CD8-positive, alpha-beta memory T cell (primary cell): Measurements from ENCODE around the gene TPRG1L. TPM values are rescaled to one million over a fixed set of nuclear protein-coding genes. Genes with fewer than 3 reads are reported as not detected.
"Not testable (repeated sequence)": the region's sequence is repeated elsewhere in the genome, so short reads cannot be mapped to it uniquely, and the experiment has no call there.

Experiments
- CTCF ChIA-PET: fragments of 350-600 bp; sonication (Branson Sonifier 250); formaldehyde crosslinking; loops from one replicate; lab custom pipeline; 2021; ENCODE audit warnings: antibody characterized with exemption; lab: Charles Lee
- POLR2A ChIA-PET: fragments of 350-600 bp; sonication (Branson Sonifier 250); formaldehyde crosslinking; loops from one replicate; lab custom pipeline; 2021; ENCODE audit warnings: antibody characterized with exemption; lab: Charles Lee
- DNase-seq, 5 donors: peaks; one replicate each; pipeline versions ENCODE4 v3.0.0 to v3.0.0-alpha.2; 2020 to 2022; ENCODE audit warnings: mixed read lengths in 1 of 5
- H3K27ac ChIP-seq: one replicate; pipeline ENCODE4 v1.7.0; 2013; ENCODE audit warnings: low read depth, mild to moderate bottlenecking, low read length, moderate library complexity
- H3K27me3 ChIP-seq: 2 replicates; pipeline ENCODE4 v1.7.0; 2013; ENCODE audit warnings: low read length, mild to moderate bottlenecking; ENCODE audit not compliant: insufficient read depth, poor library complexity, severe bottlenecking
- H3K36me3 ChIP-seq: 2 replicates; pipeline ENCODE4 v1.7.0; 2013; ENCODE audit warnings: mild to moderate bottlenecking, low read length, moderate library complexity; ENCODE audit not compliant: insufficient read depth
- H3K4me1 ChIP-seq: 2 replicates; pipeline ENCODE4 v1.7.0; 2013; ENCODE audit warnings: mild to moderate bottlenecking, low read length, moderate library complexity; ENCODE audit not compliant: insufficient read depth
- H3K4me3 ChIP-seq: 2 replicates; pipeline ENCODE4 v1.7.0; 2013; ENCODE audit warnings: mild to moderate bottlenecking, low read length
- H3K9me3 ChIP-seq: 2 replicates; pipeline ENCODE4 v1.7.0; 2013; ENCODE audit warnings: mild to moderate bottlenecking, low read length
- H3K27ac Mint-ChIP-seq, 8 donors: one replicate each; pipeline ENCODE4 v1.8.0; 2020 to 2021; ENCODE audit warnings: mixed read lengths in 8 of 8, mild to moderate bottlenecking in 6 of 8, inconsistent platforms in 3 of 8, moderate library complexity in 3 of 8
- H3K27me3 Mint-ChIP-seq, 2 donors: one replicate each; pipeline ENCODE4 v1.8.0; 2020 to 2021; ENCODE audit warnings: mixed read lengths in 2 of 2, mild to moderate bottlenecking in 1 of 2, moderate library complexity in 1 of 2
- H3K36me3 Mint-ChIP-seq, 3 donors: one replicate each; pipeline ENCODE4 v1.8.0; 2020 to 2021; ENCODE audit warnings: mixed read lengths in 3 of 3, inconsistent platforms in 1 of 3, mild to moderate bottlenecking in 1 of 3
- H3K4me1 Mint-ChIP-seq, 3 donors: one replicate each; pipeline ENCODE4 v1.8.0; 2020 to 2021; ENCODE audit warnings: mixed read lengths in 3 of 3, inconsistent platforms in 1 of 3, mild to moderate bottlenecking in 1 of 3
- H3K4me3 Mint-ChIP-seq, 7 donors: one replicate each; pipeline ENCODE4 v1.8.0; 2020 to 2021; ENCODE audit warnings: mixed read lengths in 7 of 7, mild to moderate bottlenecking in 6 of 7, moderate library complexity in 4 of 7, inconsistent platforms in 2 of 7
- H3K9me3 Mint-ChIP-seq, 5 donors: one replicate each; pipeline ENCODE4 v1.8.0; 2020 to 2022; ENCODE audit warnings: mixed read lengths in 5 of 5, mild to moderate bottlenecking in 3 of 5, moderate library complexity in 2 of 5, inconsistent platforms in 1 of 5
- polyA plus RNA-seq: library from polyadenylated mRNA; unstranded; fragments of 300-500 nt; fragmentation: Illumina TruSeq; gene quantifications from one replicate; pipeline ENCODE4 v1.2.3, GENCODE V29; 2021
- total RNA-seq, 2 experiments: library from RNA; stranded (reverse); gene quantifications; one replicate each; pipeline ENCODE4 v1.2.3, GENCODE V29; 2021

TPRG1L gene
- total RNA-seq (10 to 100 TPM; 18.9 to 21.1 TPM), polyA plus RNA-seq (47.7 TPM)

DNA sequence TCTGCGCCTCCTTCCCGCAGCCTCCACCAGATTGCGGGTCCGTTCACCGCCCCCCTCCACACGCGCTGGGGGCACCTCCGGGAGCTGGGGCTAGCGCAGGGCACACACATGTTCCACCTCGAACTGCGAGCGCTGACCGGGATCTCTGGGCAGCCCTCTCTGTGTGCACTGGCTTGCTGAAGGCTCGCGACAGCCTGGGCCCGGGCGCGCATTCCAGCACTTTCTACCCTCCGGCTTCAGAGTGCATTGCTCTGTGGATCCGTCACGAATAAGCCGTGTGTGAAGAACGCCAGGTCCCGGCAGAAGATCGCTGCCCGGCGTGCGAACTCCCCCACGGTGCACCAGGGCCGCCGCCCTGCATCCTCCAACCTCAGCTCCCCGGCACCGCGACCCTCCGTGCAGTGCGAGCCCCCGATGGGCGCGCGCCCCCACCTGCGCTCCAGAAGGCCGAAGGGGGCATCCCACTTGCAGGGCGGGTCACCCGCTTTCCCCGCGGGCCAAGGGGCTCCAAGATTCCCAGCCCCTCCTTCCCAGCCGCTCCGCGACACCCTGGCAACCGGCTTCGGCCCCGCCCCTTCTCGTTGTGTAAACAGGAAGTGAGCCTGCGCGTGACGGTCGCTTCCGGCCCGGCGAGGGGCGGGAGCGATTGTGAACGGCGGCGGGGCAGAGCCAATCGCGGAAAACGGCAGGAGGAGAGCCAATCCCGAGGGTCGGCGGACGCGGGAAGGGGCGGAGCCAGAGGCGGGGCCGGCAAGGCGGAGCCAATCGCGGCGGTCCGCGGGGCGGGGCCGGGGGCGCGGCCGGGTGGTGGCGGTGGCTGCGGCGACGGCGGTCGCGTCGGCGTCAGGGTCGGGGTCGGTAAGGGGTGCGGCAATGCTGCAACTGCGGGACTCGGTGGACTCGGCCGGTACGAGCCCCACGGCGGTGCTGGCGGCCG, at the start of gene TPRG1L:
Gene TPRG1L (plus strand): TSS at position 816 of the 937 bp plus-strand sequence. CDS start 58 bp downstream, at position 874.
- CTCF ChIA-PET: no interaction called here

DNA sequence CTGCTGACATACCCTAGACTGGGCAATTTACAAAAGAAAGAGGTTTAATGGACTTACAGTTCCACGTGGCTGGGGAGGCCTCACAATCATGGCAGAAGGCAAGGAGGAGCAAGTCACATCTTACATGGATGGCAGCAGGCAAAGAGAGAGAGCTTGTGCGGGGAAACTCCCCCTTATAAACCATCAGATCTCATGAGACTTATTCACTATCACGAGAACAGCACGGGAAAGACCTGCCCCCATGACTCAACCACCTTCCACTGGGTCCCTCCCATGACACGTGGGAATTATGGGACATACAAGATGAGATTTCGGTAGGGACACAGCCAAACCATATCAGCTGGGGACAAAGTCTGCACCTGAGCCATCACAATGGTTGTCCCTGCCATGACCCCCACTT, 49.3 kb upstream of the TPRG1L start:
- H3K9me3 Mint-ChIP-seq, H3K4me3 ChIP-seq, DNase-seq, CTCF ChIA-PET, H3K9me3 ChIP-seq, H3K4me3 Mint-ChIP-seq, H3K27ac Mint-ChIP-seq, H3K36me3 ChIP-seq, H3K27me3 Mint-ChIP-seq, H3K27ac ChIP-seq, H3K27me3 ChIP-seq, POLR2A ChIA-PET, H3K4me1 Mint-ChIP-seq, H3K4me1 ChIP-seq, H3K36me3 Mint-ChIP-seq: not testable (repeated sequence)

More for the DNA sequence above, at the start of gene TPRG1L:
- Mint-ChIP-seq H3K4me3 (peak within 1 kb of the TSS; percentile 93 to 99 (median 96)), H3K27me3 (peaks cover 0 to 1% of the 10 kb centered on the region in 2 donors), H3K27ac (peak within 1 kb of the TSS; percentile 91 to 97 (median 94)), H3K9me3 (no peaks in the 10 kb centered on the region), H3K36me3 (peaks cover 0 to 40% (median 5%) of the 10 kb centered on the region in 3 donors), H3K4me1 (peaks cover 40 to 55% (median 41%) of the 10 kb centered on the region in 3 donors)
- H3K4me1 ChIP-seq: peaks cover 29% of the 10 kb centered on the region
- DNase-seq: peak; percentile 98 to 99 (median 98)
- H3K36me3 ChIP-seq: peaks cover 22% of the 10 kb centered on the region
- no peaks in the 10 kb centered on the region for H3K27me3 ChIP-seq
- no peaks in the 10 kb centered on the region for H3K9me3 ChIP-seq
- POLR2A ChIA-PET: no interaction called here
- H3K4me3 ChIP-seq: peak within 1 kb of the TSS; percentile 93
- H3K27ac ChIP-seq: peak within 1 kb of the TSS; percentile 84

DNA sequence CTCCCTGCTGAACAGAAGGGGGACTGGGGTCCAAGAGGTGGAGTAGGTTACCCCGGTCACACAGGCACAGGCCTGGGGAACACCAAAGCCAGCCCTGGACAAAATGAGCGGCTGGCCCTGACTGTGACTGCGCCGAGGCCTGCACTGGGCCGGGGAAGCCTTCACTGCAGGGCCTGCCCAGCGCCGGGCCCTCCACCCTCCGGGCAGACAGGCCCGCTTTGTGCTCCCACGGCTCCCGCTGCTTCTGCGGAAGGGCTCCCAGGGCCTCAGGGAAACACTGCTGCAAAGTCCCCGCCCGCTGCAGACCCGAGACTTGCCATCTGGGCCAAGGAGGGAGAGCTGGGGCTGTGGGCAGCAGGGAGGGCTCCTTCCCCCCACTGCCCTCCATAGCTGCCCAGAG, 48.8 kb upstream of the TPRG1L start:
- Mint-ChIP-seq H3K4me3 (no peak overlapping the region), H3K27me3 (no peaks in the 10 kb centered on the region), H3K36me3 (no peaks in the 10 kb centered on the region), H3K27ac (no peak overlapping the region), H3K4me1 (no peaks in the 10 kb centered on the region), H3K9me3 (no peaks in the 10 kb centered on the region)
- POLR2A ChIA-PET: no interaction called here
- no peak overlapping the region for H3K27ac ChIP-seq
- no peaks in the 10 kb centered on the region for H3K9me3 ChIP-seq
- no peaks in the 10 kb centered on the region for H3K36me3 ChIP-seq
- no peaks in the 10 kb centered on the region for H3K27me3 ChIP-seq
- H3K4me1 ChIP-seq: no peaks in the 10 kb centered on the region
- no peak for DNase-seq
- H3K4me3 ChIP-seq: no peak overlapping the region
- CTCF ChIA-PET: no interaction called here

DNA sequence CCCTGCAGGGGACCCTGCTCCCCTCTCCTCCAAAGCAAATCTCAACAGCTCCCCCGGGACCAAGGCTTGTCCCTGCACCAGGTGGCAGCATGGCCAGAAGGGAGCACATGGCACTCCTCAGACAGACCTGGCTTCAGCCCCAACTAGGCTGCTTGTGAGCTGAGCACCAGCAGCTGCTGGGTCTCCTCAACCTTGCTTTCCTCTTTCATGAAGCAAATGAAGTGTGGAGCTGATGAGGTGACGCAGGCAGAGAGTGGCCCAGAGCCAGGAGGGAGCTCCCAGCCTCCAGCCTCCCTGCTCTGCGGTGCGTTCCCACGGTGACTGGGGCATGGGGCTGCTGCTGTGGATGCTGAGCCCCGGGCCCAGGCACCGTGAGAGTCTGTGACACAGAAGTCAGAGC, 47.5 kb upstream of the TPRG1L start:
- Mint-ChIP-seq H3K9me3 (no peaks in the 10 kb centered on the region), H3K27me3 (no peaks in the 10 kb centered on the region), H3K4me3 (no peak overlapping the region), H3K36me3 (no peaks in the 10 kb centered on the region), H3K4me1 (no peaks in the 10 kb centered on the region), H3K27ac (no peak overlapping the region)
- no peaks in the 10 kb centered on the region for H3K36me3 ChIP-seq
- no peak overlapping the region for H3K4me3 ChIP-seq
- H3K27me3 ChIP-seq: no peaks in the 10 kb centered on the region
- H3K9me3 ChIP-seq: no peaks in the 10 kb centered on the region
- no peaks in the 10 kb centered on the region for H3K4me1 ChIP-seq
- ChIA-PET CTCF (no interaction called here), POLR2A (no interaction called here)
- no peak for DNase-seq
- no peak overlapping the region for H3K27ac ChIP-seq

DNA sequence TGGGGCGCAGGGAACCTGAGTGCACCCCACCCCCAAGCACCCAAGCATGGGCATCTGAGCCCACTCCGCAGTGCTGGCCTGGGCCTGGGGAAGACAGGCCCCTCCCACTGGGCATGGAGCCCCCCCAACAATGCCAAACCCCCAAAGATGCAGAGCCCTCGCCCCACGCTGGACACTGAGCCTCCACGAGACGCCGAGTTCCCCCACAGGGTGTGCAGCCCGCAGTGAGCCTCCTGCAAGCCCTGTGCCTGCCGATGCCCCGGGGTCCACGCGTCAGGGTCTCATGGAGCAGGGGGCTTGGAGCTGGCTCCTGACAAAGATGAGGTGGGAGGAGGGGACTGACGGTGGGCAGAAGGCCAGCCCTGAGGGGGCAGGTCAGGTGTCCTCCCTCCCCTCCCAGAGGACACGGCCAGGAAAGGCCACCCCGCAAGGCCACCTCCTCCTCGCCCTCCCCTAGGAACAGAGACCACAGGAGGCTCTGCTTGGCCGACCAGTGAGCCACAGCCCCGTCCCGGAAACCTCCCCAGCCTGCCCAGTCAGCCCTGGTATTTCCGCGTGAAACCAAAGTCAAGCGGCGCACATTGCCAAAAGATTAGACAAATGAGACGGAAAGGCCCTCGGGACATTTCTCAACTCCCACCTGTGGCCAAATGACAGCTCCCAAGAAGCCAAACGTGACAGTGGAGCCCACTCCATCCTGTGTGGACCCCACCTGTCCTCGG, 46.9 kb upstream of the TPRG1L start:
- Mint-ChIP-seq H3K9me3 (no peaks in the 10 kb centered on the region), H3K36me3 (no peaks in the 10 kb centered on the region), H3K4me1 (no peaks in the 10 kb centered on the region), H3K4me3 (no peak overlapping the region), H3K27ac (no peak overlapping the region), H3K27me3 (no peaks in the 10 kb centered on the region)
- Histone ChIP-seq H3K36me3 (no peaks in the 10 kb centered on the region), H3K4me3 (no peak overlapping the region), H3K27me3 (no peaks in the 10 kb centered on the region), H3K27ac (no peak overlapping the region), H3K4me1 (no peaks in the 10 kb centered on the region), H3K9me3 (no peaks in the 10 kb centered on the region)
- POLR2A ChIA-PET: no interaction called here
- CTCF ChIA-PET: no interaction called here
- no peak for DNase-seq

DNA sequence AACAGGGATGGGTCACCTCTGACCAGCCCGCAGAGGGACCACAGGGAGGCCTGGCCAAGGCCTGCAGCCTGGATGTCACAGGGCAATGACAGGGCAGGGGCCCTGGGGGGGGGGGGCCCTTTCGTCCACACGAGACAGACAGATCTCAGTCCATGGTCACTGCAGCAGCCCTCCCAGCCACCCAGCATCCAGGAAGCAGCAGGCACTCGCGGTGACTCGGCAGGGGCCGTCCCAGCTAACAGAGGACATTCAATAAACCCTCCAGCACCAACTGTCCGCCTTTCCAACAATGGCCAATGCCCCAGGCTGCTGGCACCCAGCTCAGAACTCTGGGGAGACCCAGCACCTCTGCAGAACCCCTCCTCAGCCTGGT, 46.4 kb upstream of the TPRG1L start:
- ChIA-PET CTCF (no interaction called here), POLR2A (no interaction called here)
- no peak overlapping the region for H3K4me3 Mint-ChIP-seq
- Histone ChIP-seq H3K9me3 (no peaks in the 10 kb centered on the region), H3K27me3 (no peaks in the 10 kb centered on the region), H3K4me1 (no peaks in the 10 kb centered on the region), H3K36me3 (no peaks in the 10 kb centered on the region), H3K4me3 (no peak overlapping the region), H3K27ac (no peak overlapping the region)
- H3K9me3 Mint-ChIP-seq: no peaks in the 10 kb centered on the region
- no peaks in the 10 kb centered on the region for H3K36me3 Mint-ChIP-seq
- DNase-seq: no peak
- no peaks in the 10 kb centered on the region for H3K4me1 Mint-ChIP-seq
- no peak overlapping the region for H3K27ac Mint-ChIP-seq
- no peaks in the 10 kb centered on the region for H3K27me3 Mint-ChIP-seq

DNA sequence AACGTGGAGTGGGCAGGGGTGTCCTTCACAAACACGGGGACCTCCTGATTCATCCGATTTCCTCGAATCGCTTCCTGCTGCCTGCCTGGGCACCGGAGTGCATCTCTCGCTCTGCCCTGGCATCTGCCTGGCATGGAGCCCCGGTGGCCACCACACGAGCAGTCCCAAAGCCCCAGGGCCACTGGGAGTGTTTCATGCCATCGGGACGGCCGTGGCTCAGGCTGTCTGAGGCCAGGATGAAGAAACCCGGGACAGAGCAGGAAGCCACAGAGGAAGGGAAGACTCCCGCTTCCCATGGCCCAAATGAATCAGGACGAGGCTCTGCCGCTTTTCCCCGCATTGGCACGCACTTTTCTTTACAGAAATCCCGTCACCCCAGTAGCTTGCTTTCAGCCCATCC, 45.9 kb upstream of the TPRG1L start:
- Mint-ChIP-seq H3K4me1 (no peaks in the 10 kb centered on the region), H3K36me3 (no peaks in the 10 kb centered on the region), H3K27ac (no peak overlapping the region), H3K27me3 (no peaks in the 10 kb centered on the region), H3K4me3 (no peak overlapping the region), H3K9me3 (no peaks in the 10 kb centered on the region)
- ChIA-PET POLR2A (no interaction called here), CTCF (interaction anchor here (1.1 kb wide), 1 partner anchor 13 kb away, joined by 3 read pairs; no protein-coding TSS in a partner anchor)
- H3K27me3 ChIP-seq: no peaks in the 10 kb centered on the region
- no peak overlapping the region for H3K4me3 ChIP-seq
- H3K27ac ChIP-seq: no peak overlapping the region
- no peaks in the 10 kb centered on the region for H3K36me3 ChIP-seq
- H3K4me1 ChIP-seq: no peaks in the 10 kb centered on the region
- DNase-seq: no peak
- H3K9me3 ChIP-seq: no peaks in the 10 kb centered on the region

DNA sequence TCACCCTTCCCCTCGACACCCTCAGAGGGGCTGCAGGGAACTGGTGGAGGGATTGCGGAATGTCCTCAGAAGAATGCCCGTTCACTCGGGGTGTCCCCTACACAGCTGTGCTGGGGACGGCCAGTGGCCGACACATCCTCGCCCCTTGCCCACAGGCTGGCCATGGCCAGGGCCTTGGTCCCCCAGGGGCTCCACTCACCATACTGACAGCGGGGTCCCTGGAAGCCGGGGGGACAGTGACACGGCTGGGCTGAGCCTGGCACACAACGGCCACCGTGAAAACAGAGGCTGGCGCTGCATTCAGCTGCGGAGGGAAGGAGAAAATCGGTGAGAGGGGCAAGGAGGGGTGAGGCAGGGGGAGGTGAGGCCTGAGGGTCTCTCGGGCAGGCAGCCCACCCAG, 45.2 kb upstream of the TPRG1L start:
- Mint-ChIP-seq H3K4me1 (no peaks in the 10 kb centered on the region), H3K27me3 (no peaks in the 10 kb centered on the region), H3K36me3 (no peaks in the 10 kb centered on the region), H3K4me3 (no peak overlapping the region), H3K27ac (no peak overlapping the region), H3K9me3 (no peaks in the 10 kb centered on the region)
- ChIA-PET CTCF (interaction anchor here (1.1 kb wide), 1 partner anchor 14 kb away, joined by 3 read pairs; no protein-coding TSS in a partner anchor), POLR2A (no interaction called here)
- Histone ChIP-seq H3K9me3 (no peaks in the 10 kb centered on the region), H3K27me3 (no peaks in the 10 kb centered on the region), H3K36me3 (no peaks in the 10 kb centered on the region), H3K4me1 (no peaks in the 10 kb centered on the region), H3K4me3 (no peak overlapping the region), H3K27ac (no peak overlapping the region)
- no peak for DNase-seq
